ENCODE data around the gene FXYD6.
"Not testable (repeated sequence)": the region's sequence is repeated elsewhere in the genome, so short reads cannot be mapped to it uniquely, and the experiment has no call there.

Gene FXYD6, protein sequence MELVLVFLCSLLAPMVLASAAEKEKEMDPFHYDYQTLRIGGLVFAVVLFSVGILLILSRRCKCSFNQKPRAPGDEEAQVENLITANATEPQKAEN

DNA sequence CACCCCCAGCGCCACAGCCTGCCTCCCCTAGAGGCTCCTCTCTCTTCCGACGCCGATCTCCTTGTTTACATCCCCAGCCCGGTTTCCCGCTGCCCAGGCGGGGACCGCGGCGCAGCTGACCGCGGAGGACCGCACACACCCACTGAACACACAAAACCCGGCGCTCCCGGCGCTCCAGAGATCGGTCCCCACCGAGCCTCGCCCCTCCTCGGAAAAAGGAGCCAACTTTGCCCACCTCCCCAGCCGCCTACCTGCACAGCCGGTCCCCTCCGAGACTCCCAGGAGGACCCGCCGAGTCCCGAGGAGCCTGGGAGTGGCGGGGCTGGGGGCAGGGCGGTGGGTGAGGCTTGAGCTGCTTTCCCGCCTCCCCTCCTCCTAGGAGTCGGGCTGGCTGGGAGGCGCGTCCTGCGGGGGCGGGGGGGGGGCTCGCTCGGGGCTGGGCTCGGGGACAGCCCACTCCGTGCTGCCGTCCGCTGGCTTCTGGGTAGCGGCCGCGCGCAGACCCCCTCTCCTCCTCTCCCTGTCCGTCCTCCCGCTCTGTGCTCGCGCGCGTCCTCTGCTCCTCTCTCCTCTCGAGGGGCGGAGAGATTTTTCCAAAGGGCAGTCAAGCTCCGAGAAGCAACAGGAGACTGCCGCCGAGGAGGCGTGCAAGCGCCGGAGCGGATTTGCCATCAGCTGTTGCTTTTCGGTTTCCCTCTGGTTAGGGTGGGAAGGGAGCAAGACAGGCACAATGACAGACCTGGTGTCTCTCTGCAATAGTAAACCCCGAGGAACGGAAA is at the start of gene FXYD6:
Gene FXYD6, minus strand, starts transcription at position 318 of the 779 bp plus-strand sequence. CDS start 33,882 bp downstream, outside the sequence.
- no peak for DNase-seq

DNA sequence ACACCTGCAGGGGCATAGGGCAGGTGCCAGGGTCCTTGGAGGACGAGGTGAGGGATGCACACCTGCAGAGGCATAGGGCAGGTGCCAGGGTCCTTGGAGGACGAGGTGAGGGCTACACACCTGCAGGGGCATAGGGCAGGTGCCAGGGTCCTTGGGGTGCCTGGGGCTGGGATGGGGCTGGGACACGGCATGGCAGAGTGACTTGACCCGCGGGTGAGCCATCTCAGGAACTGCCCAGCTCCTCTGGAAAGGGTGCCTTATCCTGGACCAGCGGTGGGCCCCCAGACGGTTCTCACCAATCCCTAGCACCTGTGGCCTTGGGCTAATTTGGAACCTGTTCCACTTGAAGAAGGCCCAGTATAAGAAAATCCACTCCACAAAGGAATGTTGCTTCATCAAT is 49.7 kb upstream of the FXYD6 start:
- not testable (repeated sequence) for DNase-seq

DNA sequence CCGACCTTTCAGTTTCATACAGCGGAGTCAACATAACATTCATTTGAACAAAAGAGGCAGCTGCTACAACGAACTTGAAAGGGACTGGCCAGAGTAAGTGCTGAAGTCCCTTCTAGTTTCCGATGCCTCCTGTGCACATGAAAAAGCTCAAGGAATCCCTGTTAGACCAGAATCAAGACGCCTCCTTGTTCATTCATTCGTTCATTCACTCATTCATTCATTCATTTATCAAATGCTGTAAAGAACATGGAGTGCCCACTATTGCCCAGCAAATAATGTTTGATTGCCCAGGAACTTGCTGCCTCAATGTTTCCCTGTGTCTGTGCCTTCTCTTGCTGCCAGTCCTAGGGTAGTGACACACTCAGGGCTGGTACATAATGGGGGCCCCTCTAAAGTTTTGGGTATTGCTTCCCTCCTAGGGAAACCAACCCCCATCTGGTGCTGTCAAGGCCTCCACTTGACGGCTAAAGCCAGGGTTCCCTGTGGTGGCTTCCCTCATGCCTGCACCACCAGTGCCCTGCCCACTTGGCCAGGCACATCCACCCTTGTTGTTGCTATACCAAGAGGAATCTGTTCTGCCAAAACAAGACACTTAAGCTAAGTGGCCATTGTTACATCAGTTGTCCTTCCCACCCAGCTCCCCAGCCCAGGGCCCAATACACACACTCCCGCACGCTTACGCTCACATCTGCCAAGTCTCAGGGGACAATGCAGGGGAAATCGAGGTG is 48.9 kb upstream of the FXYD6 start:
- DNase-seq: no peak

DNA sequence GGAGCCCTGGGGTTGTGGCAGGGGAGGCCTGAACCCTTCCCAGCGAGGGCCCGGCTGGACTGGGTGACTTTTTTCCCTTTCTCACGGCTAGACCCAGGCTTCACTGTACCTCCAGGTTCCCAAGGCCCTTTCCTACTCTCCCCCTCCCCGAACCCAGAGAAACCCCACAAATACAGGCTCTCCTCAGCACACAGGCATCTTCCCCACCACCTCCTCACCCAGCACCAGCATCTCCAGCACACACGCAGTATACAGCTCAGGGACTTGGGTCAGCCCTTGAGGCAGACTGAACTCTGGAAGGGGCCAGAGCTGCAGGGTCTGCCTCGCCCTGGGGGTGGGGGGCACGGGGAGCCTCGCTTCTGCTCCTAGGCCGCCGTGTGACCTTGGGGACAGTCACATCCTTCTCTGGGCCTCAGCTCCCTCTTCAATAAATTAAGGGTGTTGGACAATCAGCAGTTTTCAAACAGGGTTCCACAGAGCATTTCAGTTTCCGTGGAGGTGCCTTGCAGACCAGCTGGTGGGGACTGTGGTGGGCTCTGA is 48.2 kb upstream of the FXYD6 start:
- no peak for DNase-seq

DNA sequence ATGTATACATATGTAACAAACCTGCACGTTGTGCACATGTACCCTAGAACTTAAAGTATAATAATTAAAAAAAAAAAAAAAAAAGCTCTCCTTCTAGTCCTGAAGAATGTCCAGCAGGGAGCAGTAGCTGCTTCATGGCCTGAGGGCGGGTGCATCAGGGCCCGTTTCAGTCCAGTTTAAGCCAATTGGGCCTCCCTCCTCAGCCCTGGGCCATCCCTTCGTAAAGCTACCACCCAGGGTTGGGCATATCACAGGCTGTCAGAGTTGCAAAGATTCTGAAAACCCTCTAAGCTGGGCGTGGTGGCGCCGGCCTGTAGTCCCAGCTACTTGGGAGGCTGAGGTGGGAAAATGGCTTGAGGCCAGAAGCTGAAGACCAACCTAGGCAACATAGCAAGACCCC is 47.3 kb upstream of the FXYD6 start:
- no peak for DNase-seq

DNA sequence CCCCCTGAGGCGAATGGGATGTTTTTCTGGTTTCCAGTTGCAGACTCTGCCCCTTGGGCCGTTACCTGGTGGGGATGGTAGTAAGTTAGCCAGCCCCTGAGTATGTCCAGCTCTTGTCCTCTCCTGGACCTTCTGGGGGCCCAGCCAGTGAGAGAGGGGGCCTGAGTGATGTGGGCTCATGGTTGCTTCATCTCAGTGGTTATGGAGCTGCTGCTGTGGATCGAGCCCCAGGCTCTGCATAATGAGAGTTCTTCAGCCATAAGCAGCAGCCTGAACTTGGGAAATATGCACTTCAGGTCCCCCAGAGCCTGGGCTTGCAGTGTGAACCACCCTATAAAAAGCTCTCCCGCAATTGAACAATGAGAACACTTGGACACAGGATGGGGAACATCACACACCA is 46.8 kb upstream of the FXYD6 start:
- no peak for DNase-seq

DNA sequence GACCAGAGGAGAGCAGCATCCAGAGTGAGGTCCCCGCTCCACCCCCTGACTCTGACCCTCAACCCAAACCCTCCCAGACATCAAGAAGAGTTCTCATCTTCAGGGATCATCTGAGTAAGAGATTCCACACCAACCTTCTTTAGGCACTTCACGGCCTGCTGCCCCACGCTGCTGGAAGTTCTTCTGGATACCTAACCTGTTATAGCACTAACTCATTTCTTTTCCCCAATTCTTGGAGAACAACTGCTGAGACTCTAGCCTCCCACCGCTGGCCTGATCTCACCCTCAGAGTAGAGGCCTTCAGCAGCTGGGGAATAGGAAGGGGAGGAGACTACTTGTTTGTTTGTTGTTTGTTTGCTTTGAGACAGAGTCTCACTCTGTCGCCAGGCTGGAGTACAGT is 45.4 kb upstream of the FXYD6 start:
- no peak for DNase-seq

DNA sequence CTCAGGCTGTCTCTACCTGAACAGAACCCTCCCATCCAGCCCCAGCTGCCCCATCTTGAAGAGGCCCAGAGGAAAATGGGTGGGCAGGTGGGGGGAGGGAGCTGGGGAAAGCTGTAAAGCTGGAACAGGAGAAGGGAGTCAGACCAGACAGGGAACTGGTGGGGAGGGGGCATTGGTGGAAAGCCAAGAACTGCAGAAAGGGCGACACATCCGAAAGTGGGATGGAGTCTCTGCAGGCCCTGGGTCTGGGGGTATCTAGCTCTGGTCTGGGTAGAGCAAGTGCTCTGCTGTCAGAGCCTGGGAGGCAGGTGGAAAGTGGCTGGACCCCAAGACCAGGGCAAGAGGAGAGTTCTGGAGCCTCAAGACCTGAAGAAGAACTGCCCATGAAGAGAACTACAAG is 45.0 kb upstream of the FXYD6 start:
- no peak for DNase-seq

DNA sequence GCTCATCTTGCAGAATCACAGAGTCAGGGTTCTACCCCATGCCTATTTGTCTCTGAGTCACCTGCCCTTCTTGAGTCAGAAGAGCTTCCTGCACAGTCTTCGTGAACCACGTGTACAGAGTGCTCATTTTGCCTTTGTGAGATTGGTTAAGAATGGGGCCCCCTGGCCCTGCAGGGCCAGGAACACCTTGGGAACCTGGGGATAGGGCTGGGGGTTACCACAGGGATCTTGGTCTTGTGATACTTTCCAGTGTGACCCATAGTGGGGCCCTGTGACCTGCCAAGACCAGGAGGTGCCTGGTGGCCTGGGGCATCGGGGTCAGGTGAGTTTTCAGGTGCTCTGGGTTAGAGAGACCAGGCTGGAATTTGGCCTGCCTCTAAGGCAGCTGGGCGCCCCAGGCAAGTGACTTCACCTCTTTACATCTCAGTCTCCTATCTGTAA is 43.3 kb upstream of the FXYD6 start:
- DNase-seq: peak in 1 of 2 donors; percentile 39

DNA sequence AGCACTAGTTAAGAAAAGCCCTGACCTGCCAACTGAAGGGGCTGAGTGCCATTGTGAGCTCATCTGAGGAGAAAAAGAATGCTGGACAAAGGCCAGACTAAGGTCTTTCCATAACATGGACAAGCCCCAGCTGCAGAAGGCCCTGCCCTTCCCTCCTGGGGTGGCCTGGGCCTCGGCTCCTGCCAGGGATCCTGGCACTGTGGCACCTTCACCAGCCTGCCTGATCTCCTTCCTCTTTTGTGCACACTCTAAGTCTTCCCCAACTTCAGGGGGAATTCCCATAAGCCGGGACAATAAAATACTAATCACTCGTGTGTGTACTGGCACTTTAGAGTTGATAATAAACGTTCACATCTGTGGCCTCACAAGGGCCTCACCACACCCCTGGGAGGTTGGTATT is 42.9 kb upstream of the FXYD6 start:
- DNase-seq: peak; percentile 48 to 56

DNA sequence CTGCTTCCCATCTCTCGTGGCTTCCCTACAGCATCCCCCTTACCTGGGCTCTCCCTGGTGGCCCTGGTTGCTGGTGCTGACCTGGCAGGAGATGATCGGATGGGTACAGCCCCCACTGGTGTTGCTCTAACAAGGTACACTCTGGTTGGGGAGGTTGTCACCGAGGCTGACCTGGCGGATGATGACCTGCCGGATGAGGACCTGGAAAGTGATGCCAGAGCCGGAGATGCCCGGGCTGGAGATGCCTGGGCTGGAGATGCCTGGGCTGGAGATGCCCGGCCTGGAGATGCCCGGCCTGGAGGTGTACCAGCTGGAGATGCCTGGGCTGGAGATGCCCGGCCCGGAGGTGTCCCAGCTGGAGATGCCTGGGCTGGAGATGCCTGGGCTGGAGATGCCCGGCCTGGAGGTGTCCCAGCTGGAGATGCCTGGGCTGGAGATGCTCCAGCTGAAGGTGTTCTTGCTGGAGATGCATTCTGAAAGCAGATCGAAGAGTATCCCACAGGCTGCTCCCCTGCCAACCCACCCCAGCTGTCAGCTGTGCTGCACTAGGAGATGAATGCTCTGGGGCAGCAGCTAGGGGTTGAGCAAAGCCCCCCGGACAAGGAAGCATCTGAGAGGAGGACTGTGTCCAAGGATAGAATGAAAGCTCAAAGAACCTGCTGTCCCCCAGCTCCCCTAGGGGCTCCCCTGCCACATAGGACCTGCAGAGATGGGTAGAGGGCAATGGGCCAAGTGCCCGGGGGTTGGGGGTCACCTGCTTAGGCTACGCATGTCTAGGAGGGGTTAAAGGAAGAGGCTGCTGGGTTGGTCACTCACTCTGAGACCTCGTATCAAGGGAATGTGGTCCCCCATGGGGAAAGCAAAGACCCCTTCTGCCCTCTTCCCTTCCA is 42.2 kb upstream of the FXYD6 start:
- no peak for DNase-seq

DNA sequence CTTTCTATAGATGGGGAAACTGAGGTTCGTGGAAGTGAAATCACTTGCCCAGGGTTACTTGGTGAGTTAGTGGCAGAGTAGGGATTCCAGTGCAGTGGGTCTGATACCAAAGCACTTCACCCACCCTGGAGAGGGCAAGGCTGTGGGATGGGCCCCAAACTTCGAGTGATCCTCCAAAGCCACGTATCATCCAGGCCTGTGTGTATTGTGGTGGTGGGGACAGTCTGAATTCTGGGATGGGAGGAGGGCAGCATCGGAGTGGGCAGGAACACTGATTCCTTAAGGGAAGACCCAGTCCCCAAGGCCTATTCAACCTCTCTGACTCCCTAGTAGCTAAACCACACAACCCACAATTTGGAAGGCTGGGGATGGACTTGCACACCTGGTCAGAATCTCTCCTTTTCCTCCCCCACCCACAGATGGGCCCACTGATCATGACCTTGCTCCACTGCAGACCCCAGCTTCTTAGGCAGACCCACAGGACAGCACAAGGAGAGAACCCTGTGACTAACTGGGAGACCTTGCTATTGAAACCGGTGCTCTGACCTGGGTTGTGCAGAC is 41.2 kb upstream of the FXYD6 start:
- DNase-seq: no peak

DNA sequence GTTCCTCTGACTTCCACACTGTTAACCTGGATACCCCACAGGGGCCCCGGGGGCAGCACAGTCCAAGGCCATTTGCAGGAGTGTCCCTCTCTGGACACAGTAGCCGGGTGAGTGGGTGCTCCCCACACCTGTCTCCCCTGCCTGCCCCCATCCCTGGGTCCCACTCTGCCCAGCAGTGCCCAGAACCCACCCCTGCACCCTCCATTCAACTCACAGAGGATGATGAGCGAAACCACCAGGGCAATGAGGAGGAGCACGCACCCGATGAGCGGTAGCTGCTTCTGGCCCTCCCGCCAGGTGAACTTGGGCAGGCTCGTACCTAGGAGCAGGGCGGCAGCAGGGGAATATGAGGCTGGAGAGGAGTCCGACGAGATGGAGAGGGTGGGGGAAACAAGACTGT is 40.5 kb upstream of the FXYD6 start:
- no peak for DNase-seq

DNA sequence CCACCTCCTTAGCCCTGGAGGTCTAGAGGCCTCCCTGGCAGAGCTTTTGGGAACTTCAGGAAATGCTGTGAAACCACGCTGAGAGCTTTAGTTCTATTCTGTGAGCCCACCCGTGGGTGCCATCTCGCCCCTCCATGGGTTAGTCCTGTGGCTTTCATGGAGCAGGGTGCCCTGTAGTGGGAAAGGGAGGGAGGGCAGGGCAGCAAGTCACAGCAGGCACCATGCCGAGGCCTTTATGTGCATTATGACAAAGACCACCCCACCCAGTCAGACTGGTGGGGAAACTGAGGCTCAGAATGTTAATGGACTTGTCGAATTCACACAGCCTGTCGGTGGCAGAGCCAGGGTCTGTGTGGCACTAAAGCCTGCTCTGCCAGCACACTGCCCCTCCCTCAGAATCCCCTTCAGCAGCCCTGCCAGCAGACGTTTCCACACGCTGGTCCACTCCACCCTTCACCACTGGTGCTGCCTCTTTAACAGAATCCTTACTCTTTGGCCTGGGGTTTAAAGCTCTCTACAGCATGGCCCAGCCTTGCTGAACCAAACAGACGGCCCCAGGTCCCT is 39.3 kb upstream of the FXYD6 start:
- DNase-seq: no peak

DNA sequence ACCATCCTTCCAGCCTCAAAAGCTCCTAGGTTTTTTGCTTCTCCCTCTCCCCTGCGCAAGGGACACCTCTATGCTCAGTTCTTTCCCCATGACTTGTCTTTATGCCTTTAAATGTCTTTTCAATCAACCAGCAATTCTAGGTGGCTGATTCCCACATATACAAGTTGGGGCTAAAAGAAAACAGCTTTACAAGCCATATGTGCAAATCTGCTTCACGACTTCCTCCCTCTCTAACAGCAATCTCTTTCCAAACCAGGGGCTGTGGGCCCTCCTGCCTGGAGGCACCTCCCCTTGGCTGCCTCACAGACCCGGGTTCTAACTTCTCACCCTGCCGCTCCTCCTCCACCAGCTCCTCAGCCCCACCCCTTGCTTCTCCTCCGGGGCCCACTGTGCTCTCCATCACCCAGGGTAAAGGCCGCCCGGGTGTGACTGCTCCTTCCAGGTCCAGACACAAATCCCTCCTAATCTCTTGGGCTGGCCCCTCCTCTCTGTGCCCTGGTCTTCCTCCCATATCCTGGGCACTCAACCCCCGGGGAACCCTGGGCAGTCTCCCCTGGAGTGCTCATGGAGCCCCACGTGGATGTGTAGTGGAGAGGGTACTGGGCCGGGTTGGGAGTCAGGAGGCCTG is 38.6 kb upstream of the FXYD6 start:
- no peak for DNase-seq

DNA sequence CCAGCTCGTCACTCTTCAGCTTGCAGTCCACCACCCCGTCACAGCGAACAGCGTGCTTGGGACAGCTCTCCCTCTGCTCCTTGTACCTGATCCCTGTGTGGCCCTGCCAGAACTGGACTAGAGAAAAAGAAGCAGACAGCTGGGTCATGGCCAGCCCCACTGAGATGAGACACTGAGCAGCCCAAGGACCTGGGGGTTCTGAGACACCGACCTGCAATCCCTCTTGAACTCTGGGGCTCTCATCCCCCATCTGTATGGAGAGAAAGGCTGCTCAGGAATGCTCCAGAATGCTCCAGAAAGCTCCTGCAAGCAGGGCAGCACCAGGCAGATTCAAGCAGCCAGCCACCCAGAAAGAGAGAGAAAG is 37.9 kb upstream of the FXYD6 start:
- no peak for DNase-seq

DNA sequence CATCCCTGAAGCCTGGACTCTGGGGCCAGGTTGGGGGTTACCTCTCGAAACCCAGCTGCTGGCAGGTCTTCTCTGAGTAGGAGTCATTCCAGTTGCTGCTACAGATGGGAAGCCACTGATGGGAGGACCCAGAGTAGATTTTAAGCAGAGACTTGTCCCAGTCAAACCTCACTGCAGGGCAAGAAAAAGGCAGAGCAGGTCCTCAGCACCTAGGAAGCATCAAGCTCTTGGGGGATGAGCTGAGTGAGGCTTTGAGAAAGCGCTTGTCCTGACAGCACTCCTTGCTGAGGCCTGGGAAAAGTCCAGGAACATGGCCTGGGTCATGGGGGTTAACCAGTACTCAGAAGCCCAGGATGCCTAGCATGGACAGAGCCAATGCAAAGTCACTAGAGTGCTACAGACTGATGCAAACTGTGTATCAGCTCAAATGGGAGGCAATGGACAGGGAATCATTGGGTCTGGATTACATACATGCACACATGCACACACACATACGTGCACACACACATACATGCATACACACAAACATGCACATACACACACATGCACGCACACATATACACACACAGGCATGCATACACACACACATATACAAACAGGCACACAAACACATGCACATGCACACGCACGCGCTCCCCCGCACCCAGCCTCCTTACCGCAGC is 37.4 kb upstream of the FXYD6 start:
- DNase-seq: no peak

DNA sequence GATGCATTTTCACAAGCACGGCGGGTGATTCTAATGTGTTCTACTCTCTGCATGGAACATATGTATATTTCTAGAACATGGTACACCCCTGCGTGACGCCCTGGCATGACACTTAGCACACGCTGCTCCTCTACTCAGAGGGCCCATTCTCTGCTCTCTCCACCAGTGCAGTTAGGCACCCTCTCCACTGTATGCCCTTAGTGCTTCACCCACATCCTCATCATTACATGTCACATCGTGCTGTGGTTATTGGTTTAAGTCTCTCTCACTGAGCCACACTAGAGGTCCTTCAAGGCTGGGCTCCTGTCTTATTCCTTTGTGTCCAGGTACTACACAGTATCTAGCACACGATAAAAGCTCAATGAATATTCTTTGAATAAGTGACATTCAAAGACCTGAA is 36.0 kb upstream of the FXYD6 start:
- DNase-seq: no peak

DNA sequence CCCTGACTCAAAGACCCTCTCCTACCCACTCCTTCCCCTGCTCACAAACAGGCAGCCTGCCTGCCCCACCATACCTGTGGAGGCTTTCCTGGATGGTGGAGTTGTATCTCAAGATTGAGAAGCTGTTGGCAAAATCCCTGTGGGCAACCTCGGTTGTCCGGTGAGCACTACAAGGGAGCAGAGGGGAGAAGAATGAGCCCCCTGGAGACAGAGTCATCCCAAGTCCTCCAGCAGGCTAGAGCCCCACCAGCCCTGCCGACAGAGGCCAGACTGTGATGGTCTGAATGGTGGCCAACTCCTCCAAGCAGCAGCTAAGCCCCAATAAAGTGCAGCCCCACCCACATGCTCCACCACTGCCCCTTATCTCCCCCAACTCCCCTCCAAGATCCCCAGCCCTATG is 35.2 kb upstream of the FXYD6 start:
- DNase-seq: no peak

DNA sequence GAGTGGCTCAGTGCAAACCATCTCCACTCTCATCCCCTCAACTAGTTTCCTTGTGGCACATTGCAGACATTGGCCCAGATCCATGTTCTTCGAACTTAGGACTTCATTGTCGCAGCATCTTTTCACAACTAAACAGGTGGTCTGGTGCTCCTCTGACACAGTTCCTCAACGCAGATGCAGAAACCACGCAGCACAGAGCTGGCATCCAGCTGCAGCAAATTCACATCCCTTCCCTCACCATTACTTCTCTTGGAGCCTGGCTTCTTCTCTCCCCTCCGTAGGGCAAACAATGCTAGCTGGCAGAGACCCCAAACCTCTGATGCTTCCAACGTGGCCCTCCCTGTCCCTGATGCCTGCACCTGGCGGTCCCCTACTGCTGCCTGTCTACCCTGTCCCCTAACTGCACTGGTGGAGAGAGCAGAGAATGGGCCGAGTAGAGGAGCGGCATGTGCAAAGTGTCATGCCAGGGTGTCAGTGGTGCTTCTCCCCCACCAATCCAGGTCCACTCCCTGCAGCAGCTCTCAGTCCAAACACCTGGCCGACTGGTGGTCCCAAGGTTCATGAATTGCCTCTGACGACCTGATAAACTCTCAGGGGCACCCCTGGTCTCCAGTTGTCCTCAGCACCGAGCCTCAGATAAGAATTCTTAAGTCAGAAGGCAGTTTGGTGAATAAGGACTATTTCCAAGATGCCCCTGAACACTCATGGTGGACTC is 34.6 kb upstream of the FXYD6 start:
- no peak for DNase-seq

DNA sequence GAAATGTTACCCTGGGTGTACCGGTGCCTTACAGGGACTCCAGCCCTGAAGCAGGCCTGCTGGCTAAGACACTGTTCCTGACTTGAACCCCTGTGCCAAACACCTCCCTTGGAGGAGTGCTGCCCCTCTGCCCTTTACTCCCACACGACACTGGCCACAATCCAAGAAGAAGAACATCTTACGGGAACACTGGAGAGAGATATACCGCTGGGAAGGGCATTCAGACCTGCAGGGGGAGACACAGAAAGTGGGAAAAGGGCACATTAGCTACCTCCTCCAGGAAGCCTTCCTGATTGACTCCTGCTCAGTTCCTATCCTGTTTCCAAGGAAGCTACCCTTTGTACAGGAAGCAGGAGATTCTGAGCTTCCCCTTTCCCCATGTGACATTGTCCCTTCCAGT is 34.1 kb upstream of the FXYD6 start:
- no peak for DNase-seq

Measured in inflammatory macrophage treated with lipopolysaccharide for 1 hour (primary cell).